KMS-11 (cell line): Measurements from ENCODE around the gene ENOSF1.
A peak's percentile ranks its signal among the peaks of the same experiment; 100 is the strongest.

ENCODE experiments used
- H2AFZ ChIP-seq: fragments of 200-600 bp; sonication (generic); 2 replicates; pipeline ENCODE4 v1.6.1; 2016; ENCODE audit warnings: antibody characterized with exemption, mixed run types, low read depth
- H3K27ac ChIP-seq: fragments of 200-600 bp; sonication (generic); 2 replicates; pipeline ENCODE4 v1.6.1; 2016; ENCODE audit warnings: mild to moderate bottlenecking, mixed run types
- H3K27me3 ChIP-seq: fragments of 200-600 bp; sonication (generic); 2 replicates; pipeline ENCODE4 v1.6.1; 2017; ENCODE audit warnings: mild to moderate bottlenecking, low read depth, mixed run types, moderate library complexity; ENCODE audit not compliant: insufficient read depth
- H3K36me3 ChIP-seq: fragments of 200-600 bp; sonication (generic); 2 replicates; pipeline ENCODE4 v1.6.1; 2017; ENCODE audit warnings: mild to moderate bottlenecking, mixed run types; ENCODE audit not compliant: insufficient read depth
- H3K4me1 ChIP-seq: fragments of 200-600 bp; sonication (generic); 2 replicates; pipeline ENCODE4 v1.6.1; 2016; ENCODE audit warnings: mild to moderate bottlenecking, low read depth, mixed run types; ENCODE audit not compliant: poor library complexity, severe bottlenecking
- H3K4me2 ChIP-seq: fragments of 200-600 bp; sonication (generic); 2 replicates; pipeline ENCODE4 v1.7.0; 2016; ENCODE audit warnings: mild to moderate bottlenecking, mixed run types
- H3K4me3 ChIP-seq: fragments of 200-600 bp; sonication (generic); IDR thresholded peaks from 2 replicates; pipeline ENCODE4 v1.6.1; 2017; ENCODE audit warnings: low read depth, low read length, mixed read lengths; ENCODE audit not compliant: insufficient read depth
- H3K79me2 ChIP-seq: fragments of 200-600 bp; sonication (generic); 2 replicates; pipeline ENCODE4 v1.6.1; 2016; ENCODE audit warnings: low read depth, mixed run types; ENCODE audit not compliant: insufficient read depth
- H3K9ac ChIP-seq: fragments of 200-600 bp; sonication (generic); 2 replicates; pipeline ENCODE4 v1.6.1; 2016; ENCODE audit warnings: mild to moderate bottlenecking, mixed run types
- H4K20me1 ChIP-seq: fragments of 200-600 bp; sonication (generic); 2 replicates; pipeline ENCODE4 v1.6.1; 2016; ENCODE audit warnings: mild to moderate bottlenecking, mixed run types; ENCODE audit not compliant: insufficient read depth
- TF ChIP-seq, protein P1 (sequence below): fragments of 200-600 bp; sonication (generic); conservative IDR thresholded peaks from 2 replicates; pipeline ENCODE4 v1.6.1; 2017; ENCODE audit warnings: low read depth, mild to moderate bottlenecking, antibody characterized with exemption, low read length, moderate library complexity, mixed read lengths

The ENOSF1 gene

GRCh38 chr18:677951-678381, 34.5 kb downstream of the ENOSF1 start:
- Histone ChIP-seq H3K79me2 (no peaks in the 10 kb centered on the region), H3K4me1 (peaks cover 19% of the 10 kb centered on the region), H3K4me3 (no peak overlapping the region), H3K27me3 (no peaks in the 10 kb centered on the region), H3K9ac (no peak overlapping the region), H3K4me2 (no peak overlapping the region), H4K20me1 (no peaks in the 10 kb centered on the region), H2AFZ (no peak overlapping the region), H3K36me3 (no peaks in the 10 kb centered on the region), H3K27ac (no peak overlapping the region)
- TF ChIP-seq, protein P1, sequence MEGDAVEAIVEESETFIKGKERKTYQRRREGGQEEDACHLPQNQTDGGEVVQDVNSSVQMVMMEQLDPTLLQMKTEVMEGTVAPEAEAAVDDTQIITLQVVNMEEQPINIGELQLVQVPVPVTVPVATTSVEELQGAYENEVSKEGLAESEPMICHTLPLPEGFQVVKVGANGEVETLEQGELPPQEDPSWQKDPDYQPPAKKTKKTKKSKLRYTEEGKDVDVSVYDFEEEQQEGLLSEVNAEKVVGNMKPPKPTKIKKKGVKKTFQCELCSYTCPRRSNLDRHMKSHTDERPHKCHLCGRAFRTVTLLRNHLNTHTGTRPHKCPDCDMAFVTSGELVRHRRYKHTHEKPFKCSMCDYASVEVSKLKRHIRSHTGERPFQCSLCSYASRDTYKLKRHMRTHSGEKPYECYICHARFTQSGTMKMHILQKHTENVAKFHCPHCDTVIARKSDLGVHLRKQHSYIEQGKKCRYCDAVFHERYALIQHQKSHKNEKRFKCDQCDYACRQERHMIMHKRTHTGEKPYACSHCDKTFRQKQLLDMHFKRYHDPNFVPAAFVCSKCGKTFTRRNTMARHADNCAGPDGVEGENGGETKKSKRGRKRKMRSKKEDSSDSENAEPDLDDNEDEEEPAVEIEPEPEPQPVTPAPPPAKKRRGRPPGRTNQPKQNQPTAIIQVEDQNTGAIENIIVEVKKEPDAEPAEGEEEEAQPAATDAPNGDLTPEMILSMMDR = no peak

GRCh38 chr18:677145-677544, 35.3 kb downstream of the ENOSF1 start:
- no peaks in the 10 kb centered on the region for H3K36me3 ChIP-seq
- H3K4me2 ChIP-seq = peak overlapping the region; percentile 33; the same call in 1 of the 2 replicates

GRCh38 chr18:676736-677135, 35.7 kb downstream of the ENOSF1 start:
- Histone ChIP-seq H3K27me3 (no peaks in the 10 kb centered on the region), H3K36me3 (0 out of 2 replicates have a peak, but pooled peaks cover 3% of the 10 kb centered on the region), H3K4me1 (peaks cover 19% of the 10 kb centered on the region), H3K27ac (no peak overlapping the region), H3K9ac (no peak overlapping the region), H2AFZ (no peak overlapping the region), H4K20me1 (no peaks in the 10 kb centered on the region), H3K4me2 (0 out of 2 replicates have a peak overlapping the region, but pooled peaks have one; percentile 33), H3K79me2 (no peaks in the 10 kb centered on the region; the same call in 1 of the 2 replicates), H3K4me3 (no peak overlapping the region)
- TF ChIP-seq, protein P1 = no peak

More at GRCh38 chr18:677145-677544, 35.3 kb downstream of the ENOSF1 start:
- H2AFZ ChIP-seq = no peak overlapping the region
- H3K9ac ChIP-seq = no peak overlapping the region
- H3K27me3 ChIP-seq = no peaks in the 10 kb centered on the region
- no peaks in the 10 kb centered on the region for H4K20me1 ChIP-seq
- H3K4me3 ChIP-seq = no peak overlapping the region
- no peak overlapping the region for H3K27ac ChIP-seq
- TF ChIP-seq, protein P1 = no peak
- peaks cover 19% of the 10 kb centered on the region for H3K4me1 ChIP-seq
- no peaks in the 10 kb centered on the region; the same call in 1 of the 2 replicates for H3K79me2 ChIP-seq

- Histone ChIP-seq H3K4me2 (no peak overlapping the region), H3K4me1 (peaks cover 19% of the 10 kb centered on the region), H3K4me3 (no peak overlapping the region), H4K20me1 (no peaks in the 10 kb centered on the region), H3K79me2 (no peaks in the 10 kb centered on the region; the same call in 1 of the 2 replicates), H2AFZ (no peak overlapping the region), H3K27ac (no peak overlapping the region), H3K36me3 (0 out of 2 replicates have a peak, but pooled peaks cover 5% of the 10 kb centered on the region), H3K27me3 (no peaks in the 10 kb centered on the region), H3K9ac (no peak overlapping the region)
- TF ChIP-seq, protein P1 = no peak
Measured at GRCh38 chr18:676069-676468, 36.4 kb downstream of the ENOSF1 start.
